ENCODE measurements around the gene USP32.

GRCh38 chr17:60426596-60426995, 34.7 kb upstream of the USP32 start:
- TF ChIP-seq CTCF (IDR thresholded peaks at IDR 0.05) (no peak), POLR2A (IDR thresholded peaks at IDR 0.05) (no peak)

All from right lobe of liver (tissue), 4 donors.